Mucosa of stomach (tissue), 1 donor: Measurements from ENCODE around the gene TAL1.

Experiments
- H3K27me3 ChIP-seq: one replicate; pipeline ENCODE4 v1.7.0; 2013; ENCODE audit warnings: mild to moderate bottlenecking, low read length; ENCODE audit not compliant: control insufficient read depth, insufficient read depth
- H3K36me3 ChIP-seq: one replicate; pipeline ENCODE4 v1.7.0; 2013; ENCODE audit warnings: low read length; ENCODE audit not compliant: control insufficient read depth, insufficient read depth
- H3K4me1 ChIP-seq: one replicate; pipeline ENCODE4 v1.7.0; 2013; ENCODE audit warnings: mild to moderate bottlenecking, low read length; ENCODE audit not compliant: control insufficient read depth, insufficient read depth
- H3K4me3 ChIP-seq: one replicate; pipeline ENCODE4 v1.7.0; 2013; ENCODE audit warnings: low read length
- H3K9ac ChIP-seq: one replicate; pipeline ENCODE4 v1.7.0; 2013; ENCODE audit warnings: mild to moderate bottlenecking, low read length, moderate library complexity
- H3K9me3 ChIP-seq: one replicate; pipeline ENCODE4 v1.7.0; 2013; ENCODE audit warnings: mild to moderate bottlenecking, low read length, moderate library complexity; ENCODE audit not compliant: control insufficient read depth
- donor health status: Pancreatic carcinoma.

TAL1 gene

DNA sequence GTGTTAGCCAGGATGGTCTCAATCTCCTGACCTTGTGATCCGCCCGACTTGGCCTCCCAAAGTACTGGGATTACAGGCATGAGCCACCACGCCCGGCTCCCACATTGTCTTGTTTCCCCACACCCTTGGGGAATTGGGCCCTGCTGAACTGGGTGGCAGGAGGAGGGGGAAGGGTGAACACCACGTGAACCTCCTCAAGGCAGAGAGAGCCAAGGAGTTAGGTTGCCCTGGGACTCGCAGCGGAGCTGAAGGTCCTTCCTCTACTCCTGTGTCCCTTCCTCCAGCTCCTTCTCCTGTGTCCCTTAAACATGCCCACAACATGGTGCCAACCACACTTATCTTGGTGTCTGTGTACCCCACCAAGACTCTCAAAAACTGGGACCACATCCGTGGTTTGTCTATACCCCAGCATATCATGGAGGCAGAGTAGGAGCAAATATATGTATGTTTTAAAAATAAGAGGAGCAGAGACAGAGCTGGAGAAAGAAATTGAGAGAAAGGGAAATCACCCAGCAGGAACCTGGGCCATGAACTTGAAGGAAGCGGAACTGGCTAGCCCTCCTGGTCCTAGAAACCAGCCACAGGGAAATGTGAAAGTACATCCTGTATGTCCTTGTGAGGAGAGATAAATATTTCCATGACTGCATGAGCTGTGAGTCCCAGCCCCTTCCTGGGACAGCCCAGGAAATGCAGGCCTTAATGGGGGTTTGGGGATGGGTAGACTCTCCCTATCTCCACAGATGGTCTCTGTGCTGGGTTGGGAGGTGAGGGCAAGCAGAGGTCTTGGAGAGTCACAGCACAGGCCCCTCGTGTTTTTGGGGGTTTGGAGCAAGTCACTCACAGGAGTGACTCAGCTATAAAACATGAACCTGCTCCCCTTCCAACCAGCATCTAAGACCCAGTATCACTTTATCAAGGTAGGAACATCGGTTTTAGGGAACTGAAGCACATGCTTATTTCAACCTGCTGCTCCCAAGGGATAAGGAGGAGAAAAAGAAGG lies 9.4 kb upstream of the TAL1 start:
- Histone ChIP-seq H3K27me3 (peaks cover 31% of the 10 kb centered on the region), H3K9ac (no peak overlapping the region), H3K4me1 (no peaks in the 10 kb centered on the region), H3K36me3 (no peaks in the 10 kb centered on the region), H3K4me3 (no peak overlapping the region), H3K9me3 (no peaks in the 10 kb centered on the region)

- no peaks in the 10 kb centered on the region for H3K36me3 ChIP-seq
- no peaks in the 10 kb centered on the region for H3K9me3 ChIP-seq
- peaks cover 45% of the 10 kb centered on the region for H3K27me3 ChIP-seq
- no peak overlapping the region for H3K9ac ChIP-seq
- H3K4me3 ChIP-seq, result no peak overlapping the region
- H3K4me1 ChIP-seq, result no peaks in the 10 kb centered on the region
Measured at GRCh38 chr1:47238935-47239592, 7.0 kb upstream of the TAL1 start.

- Histone ChIP-seq H3K36me3 (no peaks in the 10 kb centered on the region), H3K27me3 (peaks cover 61% of the 10 kb centered on the region), H3K4me3 (no peak overlapping the region), H3K9ac (no peak overlapping the region), H3K9me3 (no peaks in the 10 kb centered on the region), H3K4me1 (peaks cover 8% of the 10 kb centered on the region)
Measured at GRCh38 chr1:47235806-47236205, 3.8 kb upstream of the TAL1 start.

- Histone ChIP-seq H3K4me1 (peaks cover 8% of the 10 kb centered on the region), H3K27me3 (peaks cover 66% of the 10 kb centered on the region), H3K9ac (no peak overlapping the region), H3K36me3 (no peaks in the 10 kb centered on the region), H3K9me3 (no peaks in the 10 kb centered on the region), H3K4me3 (no peak overlapping the region)
Measured at GRCh38 chr1:47235241-47235681, 3.2 kb upstream of the TAL1 start.

GRCh38 chr1:47233186-47233585 lies 1.2 kb upstream of the TAL1 start:
- H3K9ac ChIP-seq, result no peak overlapping the region
- H3K4me3 ChIP-seq, result no peak overlapping the region
- H3K27me3 ChIP-seq, result peaks cover 80% of the 10 kb centered on the region
- H3K36me3 ChIP-seq, result no peaks in the 10 kb centered on the region
- no peaks in the 10 kb centered on the region for H3K9me3 ChIP-seq
- H3K4me1 ChIP-seq, result peaks cover 17% of the 10 kb centered on the region

DNA sequence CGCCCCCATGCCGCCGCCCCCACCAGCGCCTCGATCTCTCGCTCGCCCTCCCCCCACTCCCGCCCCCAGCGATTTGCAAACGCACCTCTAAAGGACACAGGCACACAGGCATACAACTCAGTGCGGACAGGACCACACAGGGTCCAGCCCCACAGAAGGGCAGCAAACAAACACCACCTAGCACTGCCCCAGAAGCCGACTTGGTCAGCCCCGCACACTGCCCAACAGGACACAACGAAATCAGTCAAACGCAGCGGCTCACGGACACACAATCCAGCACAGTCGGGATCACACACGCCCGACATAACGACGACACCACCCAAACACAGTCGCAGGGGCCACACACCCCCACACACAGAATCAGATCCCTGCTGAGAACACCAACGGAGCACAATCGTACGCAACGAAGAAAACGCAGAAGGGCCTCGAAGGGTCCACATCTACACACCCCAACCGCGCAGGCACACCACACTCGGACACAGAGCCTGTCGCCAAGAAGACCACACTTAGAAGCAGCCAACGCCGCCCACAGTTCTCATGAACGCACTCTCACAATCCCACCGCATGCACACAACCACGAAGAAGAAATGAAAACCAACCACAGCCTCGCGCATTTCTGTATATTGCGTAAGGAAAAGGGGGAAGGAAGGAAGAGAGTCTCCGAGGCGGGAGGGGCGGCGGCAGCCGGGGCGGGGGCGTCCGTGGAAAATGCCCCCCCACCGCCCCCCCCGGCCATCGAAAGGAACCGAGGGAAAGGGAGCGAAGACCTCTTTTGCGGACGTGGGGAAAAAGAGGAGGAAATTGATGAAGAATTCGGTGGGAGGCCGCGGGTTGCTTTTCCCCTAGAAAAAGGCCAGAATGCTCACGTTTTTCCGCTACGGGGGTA lies 481 bp downstream of the TAL1 start:
- peaks cover 92% of the 10 kb centered on the region for H3K27me3 ChIP-seq
- H3K36me3 ChIP-seq, result no peaks in the 10 kb centered on the region
- H3K4me1 ChIP-seq, result peaks cover 17% of the 10 kb centered on the region
- no peak overlapping the region for H3K4me3 ChIP-seq
- peak overlapping the region; percentile 18 for H3K9ac ChIP-seq
- no peaks in the 10 kb centered on the region for H3K9me3 ChIP-seq

- Histone ChIP-seq H3K9me3 (no peaks in the 10 kb centered on the region), H3K27me3 (peaks cover 98% of the 10 kb centered on the region), H3K36me3 (no peaks in the 10 kb centered on the region), H3K4me1 (peaks cover 17% of the 10 kb centered on the region), H3K9ac (no peak overlapping the region), H3K4me3 (no peak overlapping the region)
Measured at GRCh38 chr1:47230692-47231300, 1.2 kb downstream of the TAL1 start.

DNA sequence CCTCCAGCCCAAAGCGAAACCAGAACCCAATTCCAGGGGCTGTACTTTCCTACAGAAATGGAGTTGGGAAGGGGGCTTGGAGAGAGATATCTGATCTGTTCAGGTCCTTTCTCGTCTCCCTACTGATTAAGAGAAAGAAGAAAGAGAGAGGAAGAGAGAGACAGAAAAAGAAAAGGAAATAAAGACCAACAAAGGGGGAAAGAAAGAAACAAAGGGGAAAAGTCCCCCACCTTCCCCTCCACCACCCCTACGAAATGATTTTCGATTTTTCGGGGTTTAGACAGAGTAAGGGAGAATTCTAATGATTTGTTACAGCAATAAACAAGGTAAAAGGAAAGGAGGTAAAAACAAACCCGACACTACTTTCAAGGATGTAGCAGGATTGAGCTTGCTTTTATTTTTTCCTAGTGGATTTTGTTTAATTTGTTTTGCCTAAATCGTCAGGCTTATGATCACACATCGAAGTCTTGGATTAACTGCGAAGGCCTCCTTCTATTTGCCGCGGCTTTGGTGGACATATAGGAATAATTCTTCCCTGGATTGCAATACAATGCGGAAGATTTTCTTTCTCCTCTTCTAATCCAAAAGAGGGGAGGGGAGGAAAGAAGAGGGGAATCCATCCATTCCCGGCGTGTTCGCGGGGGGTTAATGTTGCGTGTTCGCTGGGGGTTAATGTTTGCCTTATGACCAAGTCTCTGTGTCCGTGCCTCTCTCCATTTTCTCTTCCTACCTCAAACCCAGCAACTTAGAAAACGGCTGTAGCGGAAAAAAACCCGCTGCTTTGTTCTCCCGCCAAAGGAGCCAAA lies 1.9 kb downstream of the TAL1 start:
- H3K27me3 ChIP-seq, result peaks cover 97% of the 10 kb centered on the region
- H3K4me1 ChIP-seq, result peaks cover 17% of the 10 kb centered on the region
- H3K4me3 ChIP-seq, result no peak overlapping the region
- no peaks in the 10 kb centered on the region for H3K9me3 ChIP-seq
- H3K9ac ChIP-seq, result no peak overlapping the region
- no peaks in the 10 kb centered on the region for H3K36me3 ChIP-seq

DNA sequence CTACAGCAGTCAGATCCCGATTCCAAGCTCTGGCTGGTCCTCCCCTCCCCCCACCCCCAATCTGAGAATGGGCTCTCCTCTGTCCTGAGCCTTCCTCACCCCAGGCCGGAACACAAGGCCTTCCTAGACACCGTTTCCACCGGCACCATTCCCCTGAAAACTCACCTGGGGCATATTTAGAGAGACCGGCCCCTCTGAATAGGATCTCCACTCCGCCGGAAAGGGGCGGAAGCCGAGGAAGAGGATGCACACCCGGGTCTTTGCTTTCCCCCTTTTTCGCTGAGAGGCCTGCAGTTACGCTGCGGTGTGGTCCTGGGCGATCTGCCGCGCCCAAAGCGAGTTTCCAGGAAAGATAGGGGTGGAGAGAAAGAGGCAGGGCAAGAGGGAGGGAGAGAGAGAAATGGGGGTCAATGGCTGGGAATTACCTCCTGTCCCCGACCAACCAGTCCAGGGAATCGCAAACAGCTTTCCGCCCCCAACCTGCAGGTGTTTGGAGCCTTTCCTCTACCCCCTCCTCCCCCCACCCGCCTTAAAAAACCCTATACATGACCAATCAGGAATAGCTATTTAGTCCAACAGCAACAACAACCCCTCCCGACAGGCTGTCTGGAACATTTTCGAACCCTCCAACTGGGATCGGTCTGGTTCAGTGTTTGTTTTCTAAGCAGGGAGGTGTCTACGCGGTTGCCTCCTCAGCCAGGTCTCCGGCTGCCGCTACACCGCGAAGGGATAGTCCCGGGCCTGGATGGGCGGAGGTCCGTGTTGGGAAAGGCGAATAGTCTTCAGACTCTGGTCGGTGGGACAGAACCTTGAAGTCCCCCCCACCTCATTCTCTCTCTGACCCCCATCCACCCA lies 2.8 kb downstream of the TAL1 start:
- Histone ChIP-seq H3K9ac (no peak overlapping the region), H3K9me3 (no peaks in the 10 kb centered on the region), H3K27me3 (peaks cover 98% of the 10 kb centered on the region), H3K36me3 (no peaks in the 10 kb centered on the region), H3K4me3 (no peak overlapping the region), H3K4me1 (peaks cover 17% of the 10 kb centered on the region)

DNA sequence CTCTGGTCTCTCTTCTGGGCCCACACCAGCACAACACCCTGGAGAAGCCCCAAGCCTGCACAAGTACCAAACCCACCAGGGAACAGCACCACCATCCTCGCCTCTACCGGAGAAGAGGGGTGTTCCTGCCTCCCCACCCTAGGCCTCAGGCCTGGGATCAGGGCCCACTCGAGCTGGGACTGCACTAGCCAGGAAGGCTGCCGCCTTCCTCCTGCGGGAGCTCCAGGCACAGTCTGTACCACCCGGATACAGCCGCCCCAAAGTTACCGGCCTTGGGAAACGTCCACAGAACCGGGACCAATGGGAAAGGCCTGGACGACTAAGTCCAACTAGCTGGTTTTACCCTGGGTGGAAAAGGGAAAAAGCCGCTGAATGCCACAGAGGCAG lies 3.4 kb downstream of the TAL1 start:
- no peak overlapping the region for H3K4me3 ChIP-seq
- peaks cover 17% of the 10 kb centered on the region for H3K4me1 ChIP-seq
- H3K9me3 ChIP-seq, result no peaks in the 10 kb centered on the region
- H3K27me3 ChIP-seq, result peaks cover 98% of the 10 kb centered on the region
- H3K36me3 ChIP-seq, result no peaks in the 10 kb centered on the region
- H3K9ac ChIP-seq, result no peak overlapping the region
